Hematopoietic multipotent progenitor cell treated with erythropoietin and hydrocortisone succinate and interleukin-3 and kit ligand, for 8 days (in vitro differentiated cells): ENCODE data around the gene LACTB.

Source experiments
- DNase-seq: peaks from one replicate; pipeline ENCODE4 v3.0.0-alpha.2; 2015

LACTB gene

GRCh38 chr15:63134245-63134985, 12.8 kb downstream of the LACTB start:
- DNase-seq = no peak

- no peak for DNase-seq
Observed at GRCh38 chr15:63135281-63135680, 13.6 kb downstream of the LACTB start.

- peak; percentile 29 for DNase-seq
Observed at GRCh38 chr15:63135804-63136203, 14.1 kb downstream of the LACTB start.

GRCh38 chr15:63136742-63137141, 15.1 kb downstream of the LACTB start:
- DNase-seq = no peak

- DNase-seq = no peak
Observed at GRCh38 chr15:63140936-63141335, 19.3 kb downstream of the LACTB start.

- DNase-seq = no peak
Observed at GRCh38 chr15:63145426-63145825, 23.8 kb downstream of the LACTB start.

- DNase-seq = no peak
Observed at GRCh38 chr15:63146684-63147083, 25.0 kb downstream of the LACTB start.

- DNase-seq = no peak
Observed at GRCh38 chr15:63151665-63152064, 30.0 kb downstream of the LACTB start.

GRCh38 chr15:63155486-63155885, 33.8 kb downstream of the LACTB start:
- DNase-seq = no peak

- DNase-seq = peak; percentile 28
Observed at GRCh38 chr15:63156086-63156710, 34.5 kb downstream of the LACTB start.

- peak; percentile 53 for DNase-seq
Observed at GRCh38 chr15:63156755-63157117, 35.1 kb downstream of the LACTB start.

GRCh38 chr15:63157118-63157843, 35.6 kb downstream of the LACTB start, which contains the start of gene RPS27L:
Gene RPS27L (minus strand): TSS chr15:63157477. CDS start chr15:63157405, 72 bp downstream.
- DNase-seq = peak; percentile 95

- peak; percentile 68 for DNase-seq
Observed at GRCh38 chr15:63157891-63158431, 36.3 kb downstream of the LACTB start.

GRCh38 chr15:63160638-63161037, 39.0 kb downstream of the LACTB start:
- DNase-seq = no peak

GRCh38 chr15:63163217-63163616, 41.6 kb downstream of the LACTB start:
- no peak for DNase-seq

GRCh38 chr15:63165166-63165859, 43.7 kb downstream of the LACTB start:
- DNase-seq = no peak

GRCh38 chr15:63166219-63166618, 44.6 kb downstream of the LACTB start:
- peak; percentile 65 for DNase-seq

GRCh38 chr15:63169788-63170187, 48.1 kb downstream of the LACTB start:
- DNase-seq = no peak

GRCh38 chr15:63172376-63172775, 50.7 kb downstream of the LACTB start:
- DNase-seq = no peak

GRCh38 chr15:63172851-63173451, 51.3 kb downstream of the LACTB start:
- no peak for DNase-seq

- DNase-seq = no peak
Observed at GRCh38 chr15:63176302-63176701, 54.6 kb downstream of the LACTB start.

GRCh38 chr15:63178034-63178433, 56.4 kb downstream of the LACTB start:
- DNase-seq = no peak

- no peak for DNase-seq
Observed at GRCh38 chr15:63180746-63181145, 59.1 kb downstream of the LACTB start.
